ENCODE data around the gene RSPH9.

RSPH9 gene

DNA sequence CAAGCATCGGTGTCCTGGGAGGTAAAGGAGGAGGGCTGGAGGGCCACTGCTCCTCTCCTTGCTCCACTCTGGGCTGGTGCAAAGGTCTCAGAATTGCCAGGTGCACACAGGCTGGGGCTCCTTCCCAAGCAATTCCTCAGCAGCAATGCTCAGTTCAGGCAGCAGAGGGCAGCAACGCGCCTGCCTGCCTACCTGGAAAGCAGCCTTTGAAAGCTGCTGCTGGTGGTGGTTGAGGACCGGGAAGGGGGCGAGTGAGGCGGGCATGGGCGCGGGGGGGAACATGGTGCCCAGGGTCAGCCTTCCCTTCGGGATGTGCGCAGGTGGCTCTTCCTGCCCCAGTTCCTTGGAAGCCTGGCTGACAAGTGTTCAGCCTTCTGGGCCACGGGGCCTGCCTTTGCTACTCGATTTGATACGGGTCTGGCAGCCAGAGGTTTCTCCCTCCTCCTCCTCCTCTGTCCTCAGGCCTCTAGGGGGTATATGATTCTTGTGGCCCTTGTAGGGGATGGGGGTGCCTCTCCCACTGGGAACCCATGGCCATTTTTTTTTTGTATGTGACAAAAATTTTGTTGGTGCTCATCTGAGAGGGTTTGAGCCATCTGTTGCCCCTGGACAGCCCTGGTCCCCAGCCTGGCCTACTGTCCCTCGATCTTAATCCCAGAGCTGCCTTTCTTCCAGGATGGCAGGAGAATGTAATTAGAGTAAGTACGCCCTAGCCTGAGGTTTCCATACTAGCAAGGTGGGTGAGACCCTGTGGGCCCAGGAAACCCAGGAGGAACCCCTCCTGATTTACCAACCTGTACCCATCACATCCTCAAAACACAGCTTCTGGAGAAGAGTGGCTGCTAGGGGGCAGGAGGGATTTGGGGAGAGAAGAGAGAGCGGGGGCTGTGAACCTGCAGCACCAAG, 22.7 kb downstream of the RSPH9 start:
- DNase-seq: peak in 52 of 56 donors; percentile 30 to 91 (median 70)

DNA sequence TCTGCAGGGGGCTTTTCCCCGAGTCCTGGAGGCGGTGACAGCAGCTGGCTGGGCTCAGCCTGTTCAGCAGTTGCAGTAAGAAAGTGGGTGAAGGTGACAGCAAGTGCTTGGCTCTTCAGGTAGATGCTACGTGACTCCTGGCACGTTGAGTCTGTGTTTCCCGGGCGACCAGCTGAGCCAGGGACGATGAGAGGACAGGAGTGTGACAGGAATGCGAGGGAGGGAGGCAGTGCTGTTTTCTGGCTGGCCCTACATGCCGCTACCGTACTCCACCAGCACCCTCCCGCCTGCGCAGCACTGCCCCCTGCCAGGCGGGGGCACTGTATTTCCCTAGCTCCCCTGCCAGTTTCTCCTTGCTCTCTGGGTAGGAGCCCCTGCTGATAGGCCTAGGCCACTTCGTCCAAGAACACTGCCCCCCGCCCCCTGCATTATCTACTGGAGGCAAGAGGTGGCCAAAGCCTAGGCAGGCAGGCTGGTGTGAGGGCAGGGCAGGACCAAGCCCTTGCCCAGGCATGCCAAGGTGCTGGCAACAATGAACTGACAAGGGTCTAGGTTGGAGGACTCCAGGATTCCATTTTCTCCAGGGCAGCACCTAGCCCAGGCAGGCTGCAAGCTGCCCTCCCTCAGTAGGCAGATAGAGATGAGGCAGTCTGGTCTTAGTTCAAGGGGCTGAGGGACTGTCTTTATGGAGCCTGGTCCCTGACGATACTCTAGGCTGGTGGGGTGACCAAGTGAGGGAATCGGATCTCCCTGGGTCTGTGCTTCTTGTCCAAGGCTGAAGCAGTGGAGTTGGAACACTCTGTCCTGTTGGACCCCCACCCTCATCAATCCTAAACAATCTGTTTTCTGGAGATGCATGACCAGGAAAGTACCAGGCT, 23.6 kb downstream of the RSPH9 start:
- peak in 50 of 56 donors; percentile 12 to 86 (median 50) for DNase-seq

DNA sequence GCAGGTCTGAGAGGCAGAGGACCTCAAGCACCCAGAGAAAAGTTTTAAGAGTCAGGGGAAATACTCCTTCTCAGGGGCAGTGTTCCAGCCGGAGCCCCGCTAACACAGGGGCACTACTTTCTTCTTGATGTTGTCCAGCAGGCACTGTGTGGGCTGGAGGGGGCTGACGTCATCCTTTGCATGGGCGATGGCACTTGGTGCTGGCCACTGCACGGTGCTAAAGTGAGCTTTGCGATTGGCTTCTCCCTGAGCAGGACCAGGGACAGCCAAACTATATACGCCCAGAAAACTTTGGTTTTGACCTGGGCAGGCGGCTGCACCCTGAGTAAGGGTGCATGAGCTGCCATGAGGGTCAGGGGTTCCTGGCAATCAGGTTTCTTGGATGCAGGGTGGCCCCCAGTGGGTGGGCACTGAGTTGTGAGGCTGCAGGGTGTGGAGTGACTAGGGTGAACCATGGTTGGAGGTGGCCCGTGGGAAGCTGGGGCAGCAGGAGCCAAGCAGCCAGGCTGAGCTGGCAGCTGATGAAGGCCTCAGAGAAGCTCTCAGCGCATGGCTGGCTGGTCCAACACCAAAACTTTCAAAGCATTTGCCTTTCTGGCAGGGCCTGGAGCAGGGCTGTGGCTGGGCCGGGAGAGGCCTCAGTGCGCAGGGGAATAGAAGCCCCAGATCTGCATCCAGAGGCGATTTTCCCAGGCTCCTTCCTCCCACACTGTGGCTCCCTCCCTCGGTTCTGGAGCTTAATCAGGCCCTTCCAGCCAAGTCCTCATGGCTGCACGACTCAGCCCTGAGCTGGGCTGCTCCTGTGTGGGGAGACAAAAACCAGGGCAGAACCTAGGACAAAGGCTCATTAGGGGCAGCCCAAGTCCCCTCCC, 24.4 kb downstream of the RSPH9 start:
- DNase-seq: peak in 38 of 56 donors; percentile 5 to 75 (median 36)

DNA sequence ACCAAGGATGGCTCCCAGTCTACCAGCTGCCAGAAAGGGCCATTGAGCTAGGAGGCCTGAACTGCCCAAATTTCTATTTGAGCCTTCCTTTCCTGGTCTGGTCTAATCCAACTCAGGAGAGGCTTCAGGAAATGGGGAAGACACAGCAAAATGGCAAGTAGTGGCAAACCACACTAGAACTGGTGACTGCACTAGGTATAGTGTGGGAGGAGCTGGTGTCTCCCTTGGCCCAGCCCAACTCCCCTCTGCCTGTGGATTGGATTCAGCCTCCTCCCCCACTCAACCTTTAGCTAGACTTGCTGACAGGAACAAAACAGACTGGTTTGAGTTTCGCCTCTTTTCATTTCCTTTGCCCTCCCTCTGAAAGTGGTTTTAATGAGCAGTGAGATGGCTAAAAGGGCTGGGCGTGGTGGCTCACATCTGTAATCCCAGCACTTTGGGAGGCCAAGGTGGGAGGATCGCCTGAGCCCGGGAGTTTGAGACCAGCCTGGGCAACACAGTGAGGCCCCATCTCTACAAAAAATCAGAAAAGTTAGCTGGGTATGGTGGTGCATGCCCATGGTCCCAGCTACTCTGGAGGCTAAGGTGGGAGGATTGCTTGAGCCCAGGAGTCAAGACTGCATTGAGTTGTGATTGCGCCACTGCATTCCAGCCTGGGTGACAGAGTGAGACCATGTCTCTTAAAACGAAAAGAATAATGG, 25.2 kb downstream of the RSPH9 start:
- peak in 2 of 56 donors; percentile 23 to 57 for DNase-seq

- no peak for DNase-seq
Measured at GRCh38 chr6:43670623-43670986, 25.8 kb downstream of the RSPH9 start.

DNA sequence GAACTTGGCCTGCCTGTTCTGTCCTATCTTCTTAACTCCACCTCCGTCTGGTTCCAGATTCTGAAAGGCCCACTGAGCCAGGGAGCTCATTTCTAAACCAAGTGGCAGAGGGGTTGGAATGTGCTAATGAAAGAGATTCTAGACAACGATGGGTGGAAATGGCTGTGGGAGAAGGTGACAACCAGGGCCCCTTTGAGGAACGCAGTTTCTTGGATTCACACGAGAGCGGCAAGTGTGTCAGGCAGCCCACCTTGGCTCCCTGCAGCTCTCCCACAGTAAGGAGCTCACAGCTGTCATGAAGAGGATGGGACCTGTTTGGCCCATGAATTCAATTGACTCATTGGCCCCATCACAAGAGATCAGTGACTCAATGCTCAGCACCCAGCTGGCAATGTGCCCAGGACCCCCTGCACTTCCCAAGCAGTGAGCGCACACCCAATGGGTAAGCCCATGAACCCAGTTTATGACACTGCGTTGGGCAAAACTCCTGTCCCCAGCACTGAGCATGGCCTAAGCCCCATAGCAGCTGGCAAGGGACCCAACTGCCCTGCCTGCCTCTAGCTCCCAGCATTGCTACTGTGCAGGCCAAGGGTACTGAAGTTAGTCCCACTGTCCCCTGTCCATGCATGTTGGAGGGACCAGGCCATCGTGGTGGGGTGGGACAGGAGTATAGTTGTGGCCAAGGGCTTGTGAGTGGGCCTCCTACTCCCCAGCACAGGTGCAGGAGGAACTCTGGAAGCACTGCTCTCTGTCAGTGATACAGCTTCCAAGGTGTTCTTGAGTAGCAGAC, 26.4 kb downstream of the RSPH9 start:
- DNase-seq: no peak

DNA sequence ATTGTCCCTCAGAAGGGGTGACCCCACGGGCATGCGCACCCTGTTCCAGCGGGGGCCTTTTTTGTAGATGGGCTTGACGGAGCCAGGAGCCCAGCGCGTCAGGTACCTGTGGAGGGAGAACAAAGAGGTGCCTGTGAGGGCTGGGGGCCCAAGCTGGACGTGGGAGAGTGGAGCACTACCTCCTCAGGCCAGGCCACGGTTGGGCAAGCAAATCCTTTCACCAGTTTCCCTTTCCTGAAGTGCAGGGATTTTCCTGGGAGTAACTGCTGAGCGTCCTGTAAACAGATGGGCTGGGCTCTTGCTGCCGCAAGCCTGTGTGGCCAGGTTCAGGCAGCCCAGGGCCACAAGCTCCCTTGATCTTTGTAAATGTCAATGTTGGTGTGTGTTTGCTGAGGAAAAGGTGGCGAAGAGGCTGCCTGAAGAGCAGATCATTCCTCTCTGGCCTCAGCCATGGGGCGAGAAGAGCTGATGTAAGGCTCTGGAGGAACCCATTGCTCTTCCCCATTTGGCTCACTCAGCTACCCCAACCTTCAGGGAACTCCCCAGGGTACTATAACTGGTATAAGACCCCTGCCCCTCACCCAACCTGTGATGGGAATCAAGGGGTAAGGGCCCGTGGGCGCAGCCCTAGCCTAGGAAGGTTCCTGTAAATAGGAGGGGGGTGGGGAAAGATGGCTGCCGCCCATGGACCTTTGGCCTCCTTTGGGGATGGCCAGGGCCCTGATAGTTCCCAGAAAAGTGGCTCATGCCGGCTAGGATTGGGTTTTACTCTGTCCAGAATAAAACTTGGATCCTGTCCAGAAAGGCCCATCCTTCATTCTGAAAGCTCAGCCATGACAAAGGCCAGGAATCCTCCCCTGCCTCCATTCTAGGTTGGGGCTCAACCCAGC, 27.2 kb downstream of the RSPH9 start:
- DNase-seq: no peak

GRCh38 chr6:43673444-43674084, 28.7 kb downstream of the RSPH9 start:
- DNase-seq: peak in 35 of 56 donors; percentile 5 to 71 (median 22)

DNA sequence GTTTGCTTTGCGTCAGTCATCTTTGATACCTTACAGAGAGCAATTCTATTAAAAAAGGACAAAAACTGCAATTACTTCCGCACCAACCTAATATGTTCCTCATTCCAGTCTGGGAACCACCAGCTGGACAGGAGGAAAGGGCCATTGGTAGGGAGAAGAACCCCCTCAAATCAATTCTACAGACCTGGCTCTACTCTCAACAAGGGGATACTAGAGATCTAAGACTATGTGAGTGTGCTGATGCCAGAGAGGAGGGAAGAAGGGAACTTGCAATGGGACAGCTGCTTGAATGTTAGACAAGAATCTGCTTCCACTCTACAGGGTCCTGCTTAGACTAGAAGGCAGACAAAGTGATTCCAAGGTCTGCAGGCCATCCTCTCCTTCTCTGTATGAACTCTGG, 29.5 kb downstream of the RSPH9 start:
- no peak for DNase-seq

DNA sequence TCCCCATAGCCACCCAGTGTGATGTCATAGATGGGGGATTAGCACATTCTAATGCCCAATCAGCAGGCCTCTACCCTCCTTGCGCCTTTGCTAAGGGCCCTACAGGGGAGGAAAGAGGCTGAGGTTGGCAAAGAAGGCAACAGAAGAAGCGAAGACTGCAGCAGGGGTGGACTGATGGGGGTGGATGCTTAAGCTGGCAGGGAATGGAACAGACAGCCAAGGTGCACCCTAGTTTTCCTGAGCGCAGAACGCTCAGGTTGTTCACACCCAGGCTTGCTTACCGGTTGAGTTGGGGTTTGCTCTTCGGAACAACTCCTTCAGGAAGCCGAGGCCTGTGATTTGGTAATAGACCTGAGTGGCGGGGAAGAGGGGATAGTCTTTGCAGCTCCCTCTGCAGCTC, 30.1 kb downstream of the RSPH9 start:
- peak in 14 of 56 donors; percentile 3 to 53 (median 21) for DNase-seq

- DNase-seq: no peak
Measured at GRCh38 chr6:43676962-43677606, 32.2 kb downstream of the RSPH9 start.

DNA sequence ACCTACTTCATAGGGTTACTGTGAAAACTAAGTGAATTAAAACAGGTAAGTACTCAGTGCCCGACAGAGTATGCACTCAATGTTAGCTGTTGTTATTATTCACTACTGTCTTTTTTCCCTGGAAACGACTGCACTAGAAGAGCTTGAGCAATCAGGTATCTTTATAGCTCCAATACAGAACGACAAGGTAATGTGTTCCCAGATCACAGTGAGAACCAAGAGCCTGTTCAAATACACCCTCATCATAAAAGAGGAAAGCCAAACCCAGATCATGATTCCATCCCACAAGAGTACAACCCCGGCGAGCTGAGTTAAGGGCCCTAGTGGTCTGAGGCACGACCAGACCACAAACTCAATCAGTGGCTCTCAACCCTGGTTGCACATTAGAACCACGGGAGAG, 32.9 kb downstream of the RSPH9 start:
- DNase-seq: no peak

GRCh38 chr6:43678341-43678740, 33.5 kb downstream of the RSPH9 start:
- no peak for DNase-seq

GRCh38 chr6:43679057-43679456, 34.2 kb downstream of the RSPH9 start:
- DNase-seq: no peak

GRCh38 chr6:43680308-43681200, 35.7 kb downstream of the RSPH9 start:
- DNase-seq: no peak

DNA sequence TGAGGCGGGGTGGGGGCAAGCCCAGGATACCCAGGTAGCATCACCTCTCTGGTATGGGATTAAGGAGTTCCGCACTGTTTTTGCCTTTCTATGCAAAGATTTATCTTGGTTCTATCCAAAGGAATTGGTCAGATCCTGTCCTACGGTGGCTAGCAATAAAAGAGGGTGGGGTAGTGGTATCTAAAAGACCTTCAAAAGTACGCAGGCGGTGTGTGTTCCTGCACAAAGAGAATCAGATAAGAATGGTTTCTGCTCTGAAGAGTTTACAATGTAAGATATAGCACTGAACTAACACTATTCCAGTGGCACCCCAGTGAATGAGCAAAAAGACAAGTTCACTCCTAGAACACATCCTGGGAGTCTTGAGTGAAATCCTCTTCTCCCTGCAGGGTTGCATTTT, 36.5 kb downstream of the RSPH9 start:
- DNase-seq: no peak

Measured in nucleus accumbens (tissue), 56 donors.